Stimulated activated naive B cell treated with anti-CD40 and anti-IgM and Interleukin-4, amounts not matched to agents 10 μg/mL and 1 μg/mL and 100 μg/mL, for 72 hours (primary cell): ENCODE measurements around the gene SCPEP1.

Experiments used
- ATAC-seq, 2 donors: fragments of 150-1000 bp; cut with Tn5 transposase; replicated peaks; 2 replicates each; pipeline ENCODE4 v1.10.0; 2021; ENCODE audit warnings: moderate library complexity in 1 of 2
- DNase-seq: peaks from one replicate; pipeline ENCODE4 v3.0.0; 2021
- H3K27ac Mint-ChIP-seq: one replicate; pipeline ENCODE4 v1.8.0; 2022; ENCODE audit warnings: mild to moderate bottlenecking, mixed read lengths
- H3K27me3 Mint-ChIP-seq, 2 donors: one replicate each; pipeline ENCODE4 v1.8.0; 2022; ENCODE audit warnings: mixed read lengths in 2 of 2
- H3K36me3 Mint-ChIP-seq, 2 donors: one replicate each; pipeline ENCODE4 v1.8.0; 2022; ENCODE audit warnings: mixed read lengths in 2 of 2, mild to moderate bottlenecking in 1 of 2
- H3K4me1 Mint-ChIP-seq, 2 donors: one replicate each; pipeline ENCODE4 v1.8.0; 2022; ENCODE audit warnings: mixed read lengths in 2 of 2, mild to moderate bottlenecking in 1 of 2
- H3K4me3 Mint-ChIP-seq, 2 donors: one replicate each; pipeline ENCODE4 v1.8.0; 2022; ENCODE audit warnings: mild to moderate bottlenecking in 2 of 2, mixed read lengths in 2 of 2, moderate library complexity in 1 of 2
- H3K9me3 Mint-ChIP-seq, 2 donors: one replicate each; pipeline ENCODE4 v1.8.0; 2022; ENCODE audit warnings: mixed read lengths in 2 of 2, mild to moderate bottlenecking in 1 of 2

SCPEP1 gene

GRCh38 chr17:57001541-57001940 lies 23.6 kb downstream of the SCPEP1 start:
- no peaks in the 10 kb centered on the region for H3K27me3 Mint-ChIP-seq
- no peak overlapping the region for H3K27ac Mint-ChIP-seq
- ATAC-seq (no peak), DNase-seq (no peak)
- H3K36me3 Mint-ChIP-seq = peaks cover 65 to 76% of the 10 kb centered on the region in 2 donors
- H3K4me1 Mint-ChIP-seq = peaks cover 29 to 39% of the 10 kb centered on the region in 2 donors
- H3K4me3 Mint-ChIP-seq = no peak overlapping the region
- H3K9me3 Mint-ChIP-seq = peaks cover 0 to 4% of the 10 kb centered on the region in 2 donors

GRCh38 chr17:57002904-57003303 lies 25.0 kb downstream of the SCPEP1 start:
- H3K36me3 Mint-ChIP-seq = peaks cover 59 to 75% of the 10 kb centered on the region in 2 donors
- peaks cover 0 to 4% of the 10 kb centered on the region in 2 donors for H3K9me3 Mint-ChIP-seq
- DNase-seq (no peak), ATAC-seq (no peak)
- H3K4me3 Mint-ChIP-seq = peak overlapping the region; percentile 18 to 59
- H3K27ac Mint-ChIP-seq = peak overlapping the region; percentile 87
- peaks cover 28 to 39% of the 10 kb centered on the region in 2 donors for H3K4me1 Mint-ChIP-seq
- H3K27me3 Mint-ChIP-seq = no peaks in the 10 kb centered on the region

- H3K27ac Mint-ChIP-seq = peak overlapping the region; percentile 86
- peak overlapping the region; percentile 44 to 58 for H3K4me3 Mint-ChIP-seq
- peaks cover 36 to 56% of the 10 kb centered on the region in 2 donors for H3K4me1 Mint-ChIP-seq
- DNase-seq = peak; percentile 20
- H3K27me3 Mint-ChIP-seq = no peaks in the 10 kb centered on the region
- peaks cover 0 to 4% of the 10 kb centered on the region in 2 donors for H3K9me3 Mint-ChIP-seq
- peaks cover 50 to 60% of the 10 kb centered on the region in 2 donors for H3K36me3 Mint-ChIP-seq
- ATAC-seq = peak; percentile 88 to 91
Measured at GRCh38 chr17:57004944-57005579, 27.1 kb downstream of the SCPEP1 start.

- Mint-ChIP-seq H3K4me3 (no peak overlapping the region), H3K9me3 (peaks cover 0 to 4% of the 10 kb centered on the region in 2 donors), H3K36me3 (peaks cover 41 to 53% of the 10 kb centered on the region in 2 donors), H3K4me1 (peaks cover 35 to 53% of the 10 kb centered on the region in 2 donors), H3K27me3 (no peaks in the 10 kb centered on the region), H3K27ac (peak overlapping the region; percentile 20)
- ATAC-seq (no peak), DNase-seq (no peak)
Measured at GRCh38 chr17:57006040-57006439, 28.1 kb downstream of the SCPEP1 start.

- Mint-ChIP-seq H3K27ac (no peak overlapping the region), H3K9me3 (no peaks in the 10 kb centered on the region)
Measured at GRCh38 chr17:57008958-57009357, 31.0 kb downstream of the SCPEP1 start.

GRCh38 chr17:57009737-57010445 lies 32.0 kb downstream of the SCPEP1 start:
- ATAC-seq = peak; percentile 74 to 79
- H3K27ac Mint-ChIP-seq = no peak overlapping the region
- no peaks in the 10 kb centered on the region for H3K9me3 Mint-ChIP-seq
- H3K4me1 Mint-ChIP-seq = peaks cover 21 to 32% of the 10 kb centered on the region in 2 donors
- H3K4me3 Mint-ChIP-seq = peak overlapping the region; percentile 11 to 38
- no peaks in the 10 kb centered on the region for H3K27me3 Mint-ChIP-seq
- H3K36me3 Mint-ChIP-seq = peaks cover 14 to 19% of the 10 kb centered on the region in 2 donors
- peak; percentile 31 for DNase-seq

More at GRCh38 chr17:57008958-57009357, 31.0 kb downstream of the SCPEP1 start:
- DNase-seq (no peak), ATAC-seq (no peak)
- H3K36me3 Mint-ChIP-seq = peaks cover 16 to 25% of the 10 kb centered on the region in 2 donors
- no peaks in the 10 kb centered on the region for H3K27me3 Mint-ChIP-seq
- H3K4me1 Mint-ChIP-seq = peaks cover 24 to 39% of the 10 kb centered on the region in 2 donors
- no peak overlapping the region for H3K4me3 Mint-ChIP-seq

GRCh38 chr17:57010487-57010886 lies 32.6 kb downstream of the SCPEP1 start:
- peaks cover 16 to 26% of the 10 kb centered on the region in 2 donors for H3K4me1 Mint-ChIP-seq
- ATAC-seq = peak in 1 of 2 donors; percentile 13
- H3K27ac Mint-ChIP-seq = no peak overlapping the region
- peaks cover 8 to 13% of the 10 kb centered on the region in 2 donors for H3K36me3 Mint-ChIP-seq
- H3K4me3 Mint-ChIP-seq = no peak overlapping the region
- no peak for DNase-seq
- no peaks in the 10 kb centered on the region for H3K9me3 Mint-ChIP-seq
- no peaks in the 10 kb centered on the region for H3K27me3 Mint-ChIP-seq

- Mint-ChIP-seq H3K27ac (no peak overlapping the region), H3K4me3 (no peak overlapping the region), H3K36me3 (peaks cover 1 to 6% of the 10 kb centered on the region in 2 donors), H3K27me3 (no peaks in the 10 kb centered on the region), H3K4me1 (peaks cover 10 to 20% of the 10 kb centered on the region in 2 donors), H3K9me3 (no peaks in the 10 kb centered on the region)
- no peak for ATAC-seq
- DNase-seq = no peak
Measured at GRCh38 chr17:57011491-57012015, 33.6 kb downstream of the SCPEP1 start.

GRCh38 chr17:57016071-57016763 lies 38.3 kb downstream of the SCPEP1 start:
- no peak for DNase-seq
- Mint-ChIP-seq H3K36me3 (no peaks in the 10 kb centered on the region), H3K27me3 (no peaks in the 10 kb centered on the region), H3K4me3 (no peak overlapping the region), H3K27ac (no peak overlapping the region), H3K4me1 (no peaks in the 10 kb centered on the region), H3K9me3 (no peaks in the 10 kb centered on the region)
- ATAC-seq = no peak

GRCh38 chr17:57016764-57017116 lies 38.8 kb downstream of the SCPEP1 start:
- no peaks in the 10 kb centered on the region for H3K4me1 Mint-ChIP-seq
- ATAC-seq (no peak), DNase-seq (no peak)
- no peak overlapping the region for H3K27ac Mint-ChIP-seq
- no peaks in the 10 kb centered on the region for H3K36me3 Mint-ChIP-seq
- no peaks in the 10 kb centered on the region for H3K9me3 Mint-ChIP-seq
- H3K27me3 Mint-ChIP-seq = no peaks in the 10 kb centered on the region
- no peak overlapping the region for H3K4me3 Mint-ChIP-seq

- H3K9me3 Mint-ChIP-seq = no peaks in the 10 kb centered on the region
- no peaks in the 10 kb centered on the region for H3K27me3 Mint-ChIP-seq
- H3K36me3 Mint-ChIP-seq = no peaks in the 10 kb centered on the region
- ATAC-seq (no peak), DNase-seq (no peak)
- H3K27ac Mint-ChIP-seq = no peak overlapping the region
- peaks cover 0 to 1% of the 10 kb centered on the region in 2 donors for H3K4me1 Mint-ChIP-seq
- H3K4me3 Mint-ChIP-seq = no peak overlapping the region
Measured at GRCh38 chr17:57017625-57018024, 39.7 kb downstream of the SCPEP1 start.

GRCh38 chr17:57020208-57020607 lies 42.3 kb downstream of the SCPEP1 start:
- ATAC-seq = no peak
- peaks cover 0 to 2% of the 10 kb centered on the region in 2 donors for H3K4me1 Mint-ChIP-seq

GRCh38 chr17:57021226-57021940 lies 43.5 kb downstream of the SCPEP1 start:
- no peak for ATAC-seq
- no peak overlapping the region for H3K4me3 Mint-ChIP-seq
- no peaks in the 10 kb centered on the region for H3K27me3 Mint-ChIP-seq
- peaks cover 0 to 2% of the 10 kb centered on the region in 2 donors for H3K9me3 Mint-ChIP-seq
- peaks cover 0 to 2% of the 10 kb centered on the region in 2 donors for H3K4me1 Mint-ChIP-seq
- no peak for DNase-seq
- no peak overlapping the region for H3K27ac Mint-ChIP-seq
- H3K36me3 Mint-ChIP-seq = peaks cover 0 to 2% of the 10 kb centered on the region in 2 donors

More at GRCh38 chr17:57020208-57020607, 42.3 kb downstream of the SCPEP1 start:
- no peak for DNase-seq
- H3K9me3 Mint-ChIP-seq = peaks cover 0 to 2% of the 10 kb centered on the region in 2 donors
- H3K27me3 Mint-ChIP-seq = no peaks in the 10 kb centered on the region
- no peak overlapping the region for H3K4me3 Mint-ChIP-seq
- peaks cover 0 to 2% of the 10 kb centered on the region in 2 donors for H3K36me3 Mint-ChIP-seq
- no peak overlapping the region for H3K27ac Mint-ChIP-seq

GRCh38 chr17:57025876-57026275 lies 47.9 kb downstream of the SCPEP1 start:
- peaks cover 6 to 7% of the 10 kb centered on the region in 2 donors for H3K9me3 Mint-ChIP-seq
- H3K4me3 Mint-ChIP-seq = no peak overlapping the region
- no peak for DNase-seq
- peaks cover 2 to 4% of the 10 kb centered on the region in 2 donors for H3K36me3 Mint-ChIP-seq
- no peak overlapping the region for H3K27ac Mint-ChIP-seq
- peaks cover 0 to 2% of the 10 kb centered on the region in 2 donors for H3K4me1 Mint-ChIP-seq
- no peak for ATAC-seq
- peaks cover 4 to 6% of the 10 kb centered on the region in 2 donors for H3K27me3 Mint-ChIP-seq
